ENCODE data around the gene PEA15. TPM values are rescaled to one million over a fixed set of nuclear protein-coding genes. Genes with fewer than 3 reads are reported as not detected.

PEA15 gene
- total and polyA plus RNA-seq, 2 donors (not counting 3 experiments of a cell fraction or from before 2014, with no cell fraction given): 250 to 304 TPM

- ChIA-PET CTCF (interaction anchor here (1.2 to 3.1 kb wide), 3 partner anchors 35 to 147 kb away, joined by 3 to 17 read pairs (median 10); no protein-coding TSS in a partner anchor), POLR2A (no interaction called here)
- H3K4me3 ChIP-seq (replicated peaks in 1 of 3; ENCODE audit: insufficient read depth in 1 of 3, low read depth in 1 of 3, low read length in 3 of 3): no peak overlapping the region
- DNase-seq (ENCODE audit: low read depth, low spot score) (no peak), FAIRE-seq (no peak)
- H2AFZ ChIP-seq (ENCODE audit: low read depth, low read length): no peak overlapping the region
- TF ChIP-seq POLR2A (IDR thresholded peaks at IDR 0.05; ENCODE audit: low read depth, low read length) (no peak), GATA2 (IDR thresholded peaks at IDR 0.05; ENCODE audit: insufficient read depth, insufficient read length, low read depth, low read length) (no peak), POLR2AphosphoS5 (IDR thresholded peaks at IDR 0.05; ENCODE audit: insufficient read depth, low read depth, low read length) (no peak), CTCF (IDR thresholded peaks at IDR 0.05; ENCODE audit: extremely low read depth in 1 of 2, insufficient read depth in 1 of 2, low read depth in 1 of 2, low read length in 2 of 2) (no peak), MAX (IDR thresholded peaks at IDR 0.05; ENCODE audit: insufficient read depth, insufficient read length) (no peak), FOS (IDR thresholded peaks at IDR 0.05; ENCODE audit: borderline replicate concordance, insufficient read depth, low read length) (no peak)
- H3K27ac ChIP-seq (ENCODE audit: insufficient read depth, low read depth, low read length): no peak overlapping the region
- intact Hi-C loops (cut with micrococcal nuclease): no loop called here
- H3K27me3 ChIP-seq (ENCODE audit: control insufficient read depth in 2 of 2, insufficient read depth in 2 of 2, low read length in 2 of 2): no peaks in the 10 kb centered on the region
- peaks cover 7% of the 10 kb centered on the region for H3K4me1 ChIP-seq (ENCODE audit: control insufficient read depth, extremely low read depth, insufficient read depth, low read length)
- peaks cover 0 to 2% of the 10 kb centered on the region in 2 experiments for H3K36me3 ChIP-seq (ENCODE audit: control insufficient read depth in 2 of 2, extremely low read depth in 1 of 2, insufficient read depth in 2 of 2, low read length in 2 of 2)
- H4K20me1 ChIP-seq (replicated peaks; ENCODE audit: control insufficient read depth, extremely low read depth, insufficient read depth, low read length): peaks cover 2% of the 10 kb centered on the region
- H3K9ac ChIP-seq (replicated peaks; ENCODE audit: extremely low read depth, insufficient read depth, low read length): no peak overlapping the region
- no peaks in the 10 kb centered on the region for H3K9me3 ChIP-seq (replicated peaks; ENCODE audit: control insufficient read depth, insufficient read depth, low read length)
- no TSS peak for BruUV-seq (replicated peaks)
- peaks cover 33% of the 10 kb centered on the region for H3K79me2 ChIP-seq (ENCODE audit: control insufficient read depth, insufficient read depth, low read length)
- no peak overlapping the region for H3K4me2 ChIP-seq (ENCODE audit: insufficient read depth, low read length)
- H3K9me1 ChIP-seq (replicated peaks; ENCODE audit: control insufficient read depth, extremely low read depth, insufficient read depth, low read length): no peaks in the 10 kb centered on the region
- dilution Hi-C loops (cut with MboI; ENCODE audit: extremely low pct_ligation_motif_present, low sequenced_read_pairs): no loop called here
Measured at GRCh38 chr1:160255781-160256300, 50.7 kb downstream of the PEA15 start.

All from endothelial cell of umbilical vein (primary cell).